Activated T-helper 1 cell treated with Interleukin-2 at 50 U/mL for 16 hours (primary cell): ENCODE measurements around the gene SRP72.
"Not testable (repeated sequence)": the region's sequence is repeated elsewhere in the genome, so short reads cannot be mapped to it uniquely, and the experiment has no call there.

ENCODE experiments used
- DNase-seq: peaks from one replicate; pipeline ENCODE4 v3.0.0-alpha.2; 2020; ENCODE audit warnings: low read depth

Gene SRP72

DNA sequence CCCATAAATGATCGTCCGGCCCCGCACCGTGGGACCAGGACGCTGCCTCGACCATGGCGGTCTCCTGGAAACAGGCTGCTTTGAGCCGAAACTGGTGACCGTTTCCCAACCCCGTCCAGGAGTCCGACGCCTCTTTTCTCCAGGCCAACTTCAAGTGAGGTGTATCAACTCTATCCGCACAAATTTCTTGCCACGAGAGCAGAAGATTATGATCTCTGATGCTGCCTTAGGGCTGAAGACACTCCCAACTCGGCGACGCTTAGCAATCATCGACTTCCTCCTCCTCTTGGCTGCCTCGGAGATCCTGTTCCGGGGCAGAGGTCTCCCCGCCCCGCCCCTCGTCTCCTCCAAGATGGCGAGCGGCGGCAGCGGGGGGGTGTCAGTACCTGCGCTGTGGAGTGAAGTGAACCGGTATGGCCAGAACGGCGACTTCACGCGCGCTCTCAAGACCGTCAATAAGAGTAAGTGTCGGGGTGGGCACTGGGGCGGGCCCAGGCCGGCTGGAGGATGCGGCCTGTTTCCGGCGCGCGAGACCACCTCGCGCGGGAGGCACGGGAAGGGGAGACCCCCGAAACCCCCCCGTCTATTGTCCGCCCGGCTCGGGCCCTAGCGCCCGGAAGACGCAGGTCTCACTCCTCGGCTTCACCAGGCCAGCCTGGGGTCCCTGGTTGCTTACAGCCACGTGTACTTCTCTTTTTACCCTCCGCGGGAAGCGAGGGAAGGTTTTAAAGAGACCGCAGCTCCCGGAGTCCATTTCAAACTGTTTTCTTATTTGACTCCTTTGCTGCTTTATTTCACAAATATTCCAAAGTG, at the start of gene SRP72:
Gene SRP72 (plus strand): TSS at position 334 of the 813 bp plus-strand sequence. CDS start 19 bp downstream, at position 353.
- peak; percentile 83 for DNase-seq

DNA sequence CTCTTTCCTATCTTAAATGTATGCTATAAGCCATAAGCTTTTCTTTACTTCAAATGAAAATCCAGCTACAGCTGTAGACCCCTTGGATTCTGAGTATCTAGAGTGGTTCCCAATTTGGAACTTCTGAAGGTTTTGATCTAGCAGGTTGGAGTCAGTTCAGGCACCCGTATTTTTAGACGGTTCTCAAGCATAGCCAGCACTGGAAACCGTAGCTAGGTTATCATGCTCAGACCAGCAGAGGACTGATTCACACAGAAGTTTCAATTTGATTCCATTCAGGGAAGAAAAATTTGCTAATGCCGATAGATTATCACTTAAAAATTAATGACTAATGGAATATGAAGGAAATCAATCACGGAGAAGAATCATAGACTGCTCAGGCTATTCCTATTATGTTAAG, 43.2 kb upstream of the SRP72 start:
- DNase-seq = no peak

GRCh38 chr4:56424697-56425514, 42.5 kb upstream of the SRP72 start:
- DNase-seq = no peak

DNA sequence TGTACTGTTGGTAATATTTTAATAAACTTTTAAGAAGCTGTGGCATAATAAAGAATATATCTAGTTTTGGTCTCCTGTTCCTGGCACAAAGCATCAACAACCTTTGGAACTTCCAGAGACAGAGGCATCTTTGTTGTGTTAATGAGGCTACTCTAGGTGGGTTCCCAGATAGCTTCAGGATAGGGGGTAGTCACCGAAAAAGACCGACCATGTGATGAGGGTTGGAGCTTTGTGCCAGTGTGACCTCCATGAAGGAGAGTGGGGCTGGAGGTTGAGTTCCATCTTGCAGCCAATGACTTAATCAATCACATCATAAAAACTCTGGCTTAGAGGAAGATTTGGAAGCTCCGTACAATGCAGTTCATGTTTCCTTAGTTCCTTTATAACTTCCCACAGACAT, 41.9 kb upstream of the SRP72 start:
- no peak for DNase-seq

DNA sequence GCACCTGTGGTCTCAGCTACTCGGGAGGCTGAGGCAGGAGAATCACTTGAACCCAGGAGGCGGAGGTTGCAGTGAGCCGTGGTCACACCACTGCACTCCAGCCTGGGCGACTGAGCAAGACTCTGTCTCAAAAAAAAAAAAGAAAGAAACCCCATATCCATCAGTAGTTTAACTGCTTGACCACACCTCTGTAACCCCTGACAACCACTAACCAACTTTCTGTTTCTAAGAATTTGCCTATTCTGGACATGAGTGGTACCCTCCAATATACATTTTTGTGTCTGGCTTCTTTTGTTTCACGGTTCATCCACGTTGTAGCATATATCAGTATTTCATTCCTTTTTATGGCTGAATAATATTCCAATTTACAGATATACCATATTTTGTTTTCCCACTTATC, 41.1 kb upstream of the SRP72 start:
- no peak for DNase-seq

DNA sequence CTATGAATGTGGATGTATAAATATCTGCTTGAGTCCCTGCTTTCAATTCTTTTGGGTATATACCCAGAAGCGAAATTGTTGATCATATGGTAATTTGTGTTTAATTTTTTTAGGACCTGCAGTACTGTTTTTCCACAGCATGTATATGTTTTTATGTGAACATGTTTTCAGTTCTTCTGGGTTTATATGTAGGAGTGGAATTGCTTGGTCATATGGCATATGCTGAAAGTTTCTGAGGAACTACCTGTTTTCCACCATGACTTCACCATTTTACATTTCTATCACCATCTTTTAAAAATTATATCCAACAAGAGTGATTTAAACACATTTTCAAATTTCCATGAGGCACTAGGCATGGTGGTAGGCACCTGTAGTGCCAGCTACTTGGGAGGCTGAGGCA, 40.2 kb upstream of the SRP72 start:
- DNase-seq = no peak

DNA sequence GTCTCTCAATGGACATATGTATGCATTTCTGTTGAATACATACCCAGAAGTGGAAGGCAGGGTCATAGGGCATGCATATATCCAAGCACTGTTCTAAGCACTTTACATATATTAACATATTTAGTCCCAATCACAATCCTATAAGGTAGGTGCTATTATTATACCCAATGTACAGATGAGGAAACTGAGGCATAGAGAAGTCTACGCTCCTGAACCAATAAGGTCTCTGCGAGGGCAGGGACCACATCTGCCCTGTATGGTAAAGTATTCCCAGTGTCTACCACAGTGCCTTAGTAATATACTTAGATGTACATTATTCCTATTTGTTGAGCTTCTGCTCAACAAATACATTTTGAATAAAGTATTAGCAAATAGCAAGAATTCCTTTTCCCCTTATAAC, 37.2 kb upstream of the SRP72 start:
- no peak for DNase-seq

DNA sequence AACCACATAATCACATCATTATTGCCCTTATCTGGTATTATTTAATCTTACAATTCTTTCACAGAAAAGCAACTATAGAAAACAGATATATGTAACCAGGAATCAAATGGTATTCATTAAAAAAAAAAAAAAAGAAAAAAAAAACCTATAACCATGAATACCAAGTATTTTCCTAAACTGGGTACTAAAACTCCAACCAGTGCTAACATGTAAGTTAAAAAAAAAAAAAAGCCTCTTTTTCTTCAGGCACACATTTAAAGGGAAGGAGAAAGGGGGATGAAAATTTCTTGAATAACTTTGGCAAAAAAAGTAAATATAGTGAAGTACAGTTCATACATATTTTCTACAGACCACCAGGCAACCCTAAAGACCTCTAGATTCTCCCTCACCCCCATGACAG, 34.1 kb upstream of the SRP72 start:
- no peak for DNase-seq

GRCh38 chr4:56434599-56435139, 32.7 kb upstream of the SRP72 start:
- peak; percentile 5 for DNase-seq

GRCh38 chr4:56435140-56435926, 32.1 kb upstream of the SRP72 start, which contains the start of gene PPAT:
Gene PPAT (minus strand): TSS chr4:56435615. CDS start chr4:56435477, 138 bp downstream.
- DNase-seq = peak; percentile 97

DNA sequence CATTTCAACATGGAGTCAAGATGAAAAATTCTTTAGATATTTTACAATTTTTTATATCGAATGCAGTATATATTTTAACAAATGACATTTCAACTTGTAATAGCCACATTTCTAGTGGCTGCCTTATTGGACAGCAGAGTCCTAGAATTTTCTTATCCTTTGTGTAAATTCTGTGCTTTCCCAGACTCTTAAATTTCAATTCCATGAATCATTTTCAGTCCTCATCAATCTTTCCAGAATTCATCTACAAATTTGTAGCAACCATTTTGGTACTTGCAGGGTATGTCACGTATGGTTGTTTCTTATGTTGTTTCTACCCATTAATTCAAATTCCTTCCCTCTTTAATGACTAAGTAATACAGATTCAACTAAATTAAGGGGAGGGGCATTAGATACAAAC, 28.7 kb upstream of the SRP72 start:
- no peak for DNase-seq

DNA sequence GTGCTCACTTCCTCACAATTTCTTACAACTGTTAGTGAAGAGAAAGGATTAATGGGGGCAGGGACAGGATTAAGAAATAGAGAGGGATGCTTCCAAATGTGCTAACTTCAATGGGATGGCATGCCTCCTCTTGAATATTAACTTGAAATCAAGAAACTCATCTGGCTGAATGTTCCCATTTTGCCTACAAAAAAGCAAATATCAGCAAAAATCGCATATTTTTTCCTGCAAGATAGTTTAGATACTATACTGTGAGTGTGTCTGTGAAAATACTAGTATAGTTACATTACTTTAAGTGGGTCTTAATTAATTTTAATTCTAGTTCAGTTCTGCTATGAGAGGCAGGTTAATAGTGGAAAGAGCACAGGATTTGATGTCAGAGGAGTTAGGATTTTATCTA, 26.4 kb upstream of the SRP72 start:
- no peak for DNase-seq

DNA sequence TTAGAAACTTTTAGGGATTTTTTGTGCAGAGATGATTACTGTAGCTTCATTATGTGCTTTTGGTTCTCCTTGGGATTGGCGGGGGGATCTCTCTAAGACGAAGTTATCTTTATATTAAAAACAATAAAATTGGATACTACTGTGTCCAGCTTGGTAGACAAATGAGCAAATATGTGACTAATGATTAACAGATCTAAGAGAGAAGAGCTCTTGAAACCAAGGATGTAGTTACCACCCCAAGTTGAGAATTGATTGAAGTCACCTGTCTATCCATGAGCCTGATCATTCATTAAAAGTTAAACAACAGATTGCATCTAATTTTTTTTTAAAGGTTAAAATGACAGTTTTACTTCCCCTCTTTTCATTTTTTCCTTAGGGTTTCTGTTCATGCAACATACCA, 22.7 kb upstream of the SRP72 start:
- no peak for DNase-seq

DNA sequence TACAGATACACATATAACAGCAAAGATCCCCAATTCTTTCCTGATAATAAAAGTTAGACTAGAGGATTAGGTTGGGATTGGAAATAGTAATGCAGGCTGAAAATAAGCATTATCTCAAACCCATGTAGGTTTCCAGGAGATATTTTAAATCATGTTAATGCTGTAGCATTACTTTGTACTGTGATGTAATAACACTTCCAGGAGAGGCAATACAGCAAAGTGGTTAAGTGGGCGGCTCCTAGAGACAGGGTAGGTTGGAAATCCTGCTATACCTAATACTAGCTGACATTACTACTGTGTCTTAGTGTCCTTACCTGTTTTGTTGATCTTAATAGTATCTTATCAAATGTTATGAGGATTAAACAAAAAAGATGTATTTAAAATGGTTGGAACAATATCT, 21.7 kb upstream of the SRP72 start:
- DNase-seq = no peak

GRCh38 chr4:56448301-56448700, 19.1 kb upstream of the SRP72 start:
- no peak for DNase-seq

DNA sequence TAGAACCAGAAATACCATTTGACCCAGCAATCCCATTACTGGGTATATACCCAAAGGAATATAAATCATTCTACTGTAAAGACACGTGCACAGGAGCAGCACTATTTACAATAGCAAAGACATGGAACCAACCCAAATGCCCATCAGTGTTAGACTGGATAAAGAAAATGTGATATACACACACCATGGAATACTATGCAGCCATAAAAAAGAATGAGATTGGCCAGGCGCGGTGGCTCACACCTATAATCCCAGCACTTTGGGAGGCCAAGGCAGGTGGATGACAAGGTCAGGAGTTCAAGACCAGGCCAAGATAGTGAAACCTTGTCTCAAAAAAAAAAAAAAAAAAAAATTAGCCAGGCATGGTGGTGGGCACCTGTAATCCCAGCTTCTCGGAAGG, 17.9 kb upstream of the SRP72 start:
- not testable (repeated sequence) for DNase-seq

- no peak for DNase-seq
Observed at GRCh38 chr4:56450342-56450741, 17.1 kb upstream of the SRP72 start.

- DNase-seq = no peak
Observed at GRCh38 chr4:56460085-56460484, 7.3 kb upstream of the SRP72 start.

GRCh38 chr4:56462157-56462556, 5.3 kb upstream of the SRP72 start:
- no peak for DNase-seq

GRCh38 chr4:56463711-56464110, 3.7 kb upstream of the SRP72 start:
- DNase-seq = no peak

- DNase-seq = no peak
Observed at GRCh38 chr4:56464581-56464980, 2.8 kb upstream of the SRP72 start.
